H9 (cell line): ENCODE measurements around the gene LAGE3. TPM values are rescaled to one million over a fixed set of nuclear protein-coding genes. Genes with fewer than 3 reads are reported as not detected.

Experiments used
- DNase-seq: peaks from one replicate; pipeline ENCODE4 v3.0.0-alpha.2; 2017
- H2AFZ ChIP-seq: one replicate; pipeline ENCODE4 v1.6.1; 2013; ENCODE audit warnings: mild to moderate bottlenecking, low read length, control low read depth, moderate library complexity
- H2AK5ac ChIP-seq: 2 replicates; pipeline ENCODE4 v1.6.1; 2013; ENCODE audit warnings: low read length, control low read depth, mixed read lengths; ENCODE audit not compliant: insufficient read length
- H2BK120ac ChIP-seq: one replicate; pipeline ENCODE4 v1.6.1; 2013; ENCODE audit warnings: low read depth, mild to moderate bottlenecking, low read length, control low read depth, inconsistent platforms; ENCODE audit not compliant: poor library complexity, severe bottlenecking
- H2BK12ac ChIP-seq: 2 replicates; pipeline ENCODE4 v1.6.1; 2013; ENCODE audit warnings: low read length, control low read depth, mixed read lengths, low read depth; ENCODE audit not compliant: insufficient read length
- H2BK15ac ChIP-seq: 2 replicates; pipeline ENCODE4 v1.6.1; 2013; ENCODE audit warnings: low read depth, low read length, control low read depth
- H2BK20ac ChIP-seq: one replicate; pipeline ENCODE4 v1.6.1; 2013; ENCODE audit warnings: low read depth, mild to moderate bottlenecking, low read length, control low read depth, inconsistent platforms; ENCODE audit not compliant: poor library complexity, severe bottlenecking
- H2BK5ac ChIP-seq: 2 replicates; pipeline ENCODE4 v1.6.1; 2013; ENCODE audit warnings: low read length, control low read depth, mixed read lengths; ENCODE audit not compliant: insufficient read length
- H3K14ac ChIP-seq: 2 replicates; pipeline ENCODE4 v1.6.1; 2013; ENCODE audit warnings: low read length, control low read depth; ENCODE audit not compliant: insufficient read depth
- H3K18ac ChIP-seq: 2 replicates; pipeline ENCODE4 v1.6.1; 2013; ENCODE audit warnings: low read depth, mild to moderate bottlenecking, mixed read lengths, low read length, control low read depth; ENCODE audit not compliant: insufficient read length
- H3K23ac ChIP-seq: 2 replicates; pipeline ENCODE4 v1.6.1; 2013; ENCODE audit warnings: low read length, control low read depth, mixed read lengths, low read depth; ENCODE audit not compliant: insufficient read length
- H3K23me2 ChIP-seq: 2 replicates; pipeline ENCODE4 v1.6.1; 2013; ENCODE audit warnings: low read depth, mild to moderate bottlenecking, mixed read lengths, low read length, control low read depth; ENCODE audit not compliant: insufficient read length, poor library complexity, severe bottlenecking
- H3K27ac ChIP-seq: 2 replicates; pipeline ENCODE4 v1.5.1; 2013; ENCODE audit warnings: low read length, control low read depth, mixed read lengths, low read depth; ENCODE audit not compliant: insufficient read length
- H3K27me3 ChIP-seq: 2 replicates; pipeline ENCODE4 v1.6.1; 2013; ENCODE audit warnings: low read length, control low read depth, inconsistent platforms; ENCODE audit not compliant: insufficient read depth
- H3K4ac ChIP-seq: 2 replicates; pipeline ENCODE4 v1.6.1; 2013; ENCODE audit warnings: low read depth, mild to moderate bottlenecking, control low read depth, inconsistent platforms, low read length, moderate library complexity
- H3K4me1 ChIP-seq: 2 replicates; pipeline ENCODE4 v1.6.1; 2013; ENCODE audit warnings: low read length, control low read depth, inconsistent platforms; ENCODE audit not compliant: insufficient read depth
- H3K4me2 ChIP-seq: 2 replicates; pipeline ENCODE4 v1.6.1; 2013; ENCODE audit warnings: low read length, control low read depth, mixed read lengths; ENCODE audit not compliant: insufficient read length, insufficient read depth
- H3K56ac ChIP-seq: 2 replicates; pipeline ENCODE4 v1.6.1; 2013; ENCODE audit warnings: low read depth, mild to moderate bottlenecking, mixed read lengths, low read length, control low read depth; ENCODE audit not compliant: insufficient read length
- H3K79me1 ChIP-seq: 2 replicates; pipeline ENCODE4 v1.6.1; 2013; ENCODE audit warnings: low read depth, mild to moderate bottlenecking, moderate library complexity, low read length, control low read depth, inconsistent platforms; ENCODE audit not compliant: insufficient read depth, poor library complexity, severe bottlenecking
- H3K79me2 ChIP-seq: 2 replicates; pipeline ENCODE4 v1.6.1; 2013; ENCODE audit warnings: low read length, control low read depth, inconsistent platforms; ENCODE audit not compliant: insufficient read depth
- H3K9ac ChIP-seq: 2 replicates; pipeline ENCODE4 v1.6.1; 2013; ENCODE audit warnings: low read length, control low read depth, mixed read lengths; ENCODE audit not compliant: insufficient read length; ENCODE audit errors: extremely low read depth
- H3K9me3 ChIP-seq: one replicate; pipeline ENCODE4 v1.6.1; 2013; ENCODE audit warnings: low read depth, low read length, inconsistent platforms; ENCODE audit not compliant: control insufficient read depth
- H3T11ph ChIP-seq: one replicate; pipeline ENCODE4 v1.6.1; 2013; ENCODE audit warnings: mild to moderate bottlenecking, low read length, control low read depth, inconsistent platforms
- H4K20me1 ChIP-seq: one replicate; pipeline ENCODE4 v1.6.1; 2013; ENCODE audit not compliant: control insufficient read depth, insufficient read length, insufficient read depth
- H4K5ac ChIP-seq: 2 replicates; pipeline ENCODE4 v1.6.1; 2013; ENCODE audit warnings: low read depth, mild to moderate bottlenecking, mixed read lengths, low read length, control low read depth; ENCODE audit not compliant: insufficient read length
- H4K8ac ChIP-seq: replicated peaks from 2 replicates; pipeline ENCODE4 v1.6.1; 2013; ENCODE audit warnings: low read length, control low read depth, mixed read lengths, low read depth; ENCODE audit not compliant: insufficient read length
- H4K91ac ChIP-seq: 2 replicates; pipeline ENCODE4 v1.6.1; 2013; ENCODE audit warnings: low read depth, mild to moderate bottlenecking, moderate library complexity, mixed read lengths, low read length, control low read depth; ENCODE audit not compliant: insufficient read length
- H3K27ac Mint-ChIP-seq, 3 experiments: 2 replicates in 2 of 3; 3 replicates in 1 of 3; pipeline ENCODE4 v1.8.0; 2020 to 2021; ENCODE audit warnings: mixed read lengths in 3 of 3, mild to moderate bottlenecking in 1 of 3, moderate library complexity in 1 of 3
- H3K27me3 Mint-ChIP-seq: 2 replicates; pipeline ENCODE4 v1.8.0; 2021; ENCODE audit warnings: low read depth, mild to moderate bottlenecking, moderate library complexity, mixed read lengths
- H3K36me3 Mint-ChIP-seq, 3 experiments: 2 replicates in 2 of 3; 3 replicates in 1 of 3; pipeline ENCODE4 v1.8.0; 2020 to 2021; ENCODE audit warnings: low read depth in 3 of 3, mixed read lengths in 3 of 3; ENCODE audit not compliant: insufficient read depth in 1 of 3
- H3K4me1 Mint-ChIP-seq, 2 experiments: 2 replicates each; pipeline ENCODE4 v1.8.0; 2020; ENCODE audit warnings: mixed read lengths in 2 of 2
- H3K4me3 Mint-ChIP-seq, 2 experiments: 2 replicates in 1 of 2; 3 replicates in 1 of 2; pipeline ENCODE4 v1.8.0; 2020 to 2021; ENCODE audit warnings: mild to moderate bottlenecking in 2 of 2, mixed read lengths in 2 of 2, moderate library complexity in 1 of 2
- H3K9me3 Mint-ChIP-seq, 2 experiments: 2 replicates in 1 of 2; 3 replicates in 1 of 2; pipeline ENCODE4 v1.8.0; 2020; ENCODE audit warnings: mild to moderate bottlenecking in 2 of 2, mixed read lengths in 2 of 2, moderate library complexity in 1 of 2
- CTCF ChIP-seq: fragments of 200-600 bp; sonication (generic); conservative IDR thresholded peaks from 3 replicates; pipeline ENCODE4 v1.8.0; 2021; ENCODE audit warnings: antibody characterized with exemption, mild to moderate bottlenecking
- WGBS: extraction: QIAGEN DNeasy Blood & Tissue Kit; methylation state at CpG from one replicate; pipeline ENCODE4 v1.1.7; 2013; ENCODE audit warnings: missing lambda C conversion rate, low lambda C conversion rate, mixed read lengths; ENCODE audit not compliant: insufficient read length; ENCODE audit errors: extremely low coverage; 5-methylcytosine and 5-hydroxymethylcytosine counted together
- total RNA-seq: library from RNA; stranded (reverse); gene quantifications from 2 replicates; pipeline ENCODE4 v1.2.1, GENCODE V29; 2021

LAGE3 gene
- total RNA-seq, 1 experiment from 2014 or later = 32.5 TPM

DNA sequence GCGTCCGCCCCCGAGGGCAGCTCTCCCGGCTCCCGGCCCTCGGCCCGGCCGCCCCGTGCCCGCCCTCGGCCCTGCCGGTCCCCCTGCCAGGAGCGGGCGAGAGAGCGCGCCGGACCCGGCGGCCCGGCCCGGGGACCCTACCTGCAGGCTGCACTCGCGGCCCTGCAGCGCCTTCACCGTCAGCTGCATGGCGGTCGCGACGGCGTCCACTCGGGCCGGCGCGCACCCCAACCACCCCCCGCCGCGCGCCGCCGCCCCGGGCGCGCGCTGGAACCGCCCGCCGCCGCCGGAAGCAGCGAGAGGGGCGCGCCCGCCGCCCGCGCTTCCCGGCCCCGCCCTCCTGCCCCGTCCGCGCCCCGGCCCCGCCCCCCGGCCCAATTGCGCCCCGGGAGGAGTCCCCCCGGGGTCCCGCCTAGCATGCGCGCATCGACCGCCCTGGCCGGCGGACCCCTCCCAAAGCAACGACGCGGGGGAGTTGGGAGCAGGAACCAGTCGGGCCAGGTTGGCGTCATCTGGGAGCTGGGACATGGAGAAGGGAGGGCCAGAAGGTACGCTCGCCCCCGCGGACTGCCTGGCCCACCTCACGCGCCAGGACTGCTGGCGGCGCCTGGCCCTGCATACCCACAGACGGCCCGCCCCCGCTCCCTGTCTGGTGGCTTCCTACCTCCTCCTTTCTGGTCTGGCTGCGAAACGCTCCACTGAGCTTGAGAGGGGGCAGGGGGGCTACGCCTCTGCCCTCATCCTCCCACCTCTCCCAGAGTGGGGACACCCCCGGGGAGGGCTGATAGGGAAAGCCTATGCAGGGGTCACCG is 7.5 kb upstream of the LAGE3 start, which contains the start of gene UBL4A:
TSS of gene UBL4A (minus strand) at position 220 of the 812 bp plus-strand sequence. CDS start at position 189, 31 bp downstream.
- Histone ChIP-seq H3K79me2 (no peaks in the 10 kb centered on the region), H2AK5ac (no peak within 1 kb of the TSS), H3K79me1 (no peaks in the 10 kb centered on the region), H4K5ac (no peak within 1 kb of the TSS), H4K8ac (no peak within 1 kb of the TSS), H3K27ac (no peak within 1 kb of the TSS), H2AFZ (no peak within 1 kb of the TSS), H3K4me2 (peak within 1 kb of the TSS; percentile 20), H3K56ac (no peak within 1 kb of the TSS), H3T11ph (no peak within 1 kb of the TSS), H3K9ac (no peak within 1 kb of the TSS), H2BK120ac (no peak within 1 kb of the TSS), H2BK20ac (no peak within 1 kb of the TSS), H2BK12ac (no peak within 1 kb of the TSS), H4K20me1 (no peaks in the 10 kb centered on the region), H3K27me3 (no peaks in the 10 kb centered on the region), H3K4me1 (no peaks in the 10 kb centered on the region; the same call in 1 of the 2 replicates), H2BK5ac (no peak within 1 kb of the TSS), H3K4ac (no peak within 1 kb of the TSS), H3K23ac (no peak within 1 kb of the TSS), H2BK15ac (no peak within 1 kb of the TSS), H4K91ac (no peak within 1 kb of the TSS), H3K9me3 (peaks cover 52% of the 10 kb centered on the region), H3K14ac (no peak within 1 kb of the TSS), H3K18ac (no peak within 1 kb of the TSS), H3K23me2 (no peaks in the 10 kb centered on the region)
- no CpG with 5 or more reads among the region's 95 CpGs for WGBS
- peaks cover 6 to 18% of the 10 kb centered on the region in 2 experiments; a peak in 3 of 4 replicates for H3K4me1 Mint-ChIP-seq
- peaks cover 3 to 28% (median 22%) of the 10 kb centered on the region in 3 experiments; a peak in 6 of 7 replicates for H3K36me3 Mint-ChIP-seq
- peak within 1 kb of the TSS; percentile 62 to 78 for H3K4me3 Mint-ChIP-seq
- peaks cover 73 to 80% of the 10 kb centered on the region in 2 experiments for H3K9me3 Mint-ChIP-seq
- H3K27me3 Mint-ChIP-seq = peaks cover 3% of the 10 kb centered on the region
- peak; percentile 47 for DNase-seq
- TF ChIP-seq CTCF = no peak
- no peak within 1 kb of the TSS for H3K27ac Mint-ChIP-seq
